K562 (cell line): Measurements from ENCODE around the gene ZNF598. TPM values are rescaled to one million over a fixed set of nuclear protein-coding genes. Genes with fewer than 3 reads are reported as not detected.
A peak's percentile ranks its signal among the peaks of the same experiment; 100 is the strongest.

Experiments
- ATF7 ChIP-seq: fragments of 450-650 bp; IDR thresholded peaks from 2 replicates; pipeline ENCODE4 v1.7.1; 2014; ENCODE audit warnings: mild to moderate bottlenecking, moderate library complexity
- CHD2 ChIP-seq: IDR thresholded peaks from 2 replicates; pipeline ENCODE4 v1.6.1; 2011; ENCODE audit warnings: low read depth, low read length
- CREB3L1 ChIP-seq: fragments of 450-650 bp; IDR thresholded peaks from 2 replicates; pipeline ENCODE4 v1.6.1; 2014; ENCODE audit warnings: low read depth, mild to moderate bottlenecking, moderate library complexity, borderline replicate concordance
- CTBP1 ChIP-seq: fragments of 450-650 bp; IDR thresholded peaks from 2 replicates; pipeline ENCODE4 v1.6.1; 2016; ENCODE audit warnings: borderline replicate concordance
- ERF ChIP-seq: fragments of 450-650 bp; formaldehyde crosslinking; IDR thresholded peaks from 2 replicates; pipeline ENCODE4 v1.4.0; 2020; ENCODE audit warnings: mild to moderate bottlenecking, mixed read lengths
- HNRNPK ChIP-seq: fragments of 200-400 bp; formaldehyde crosslinking; IDR thresholded peaks from one replicate; pipeline ENCODE4 v1.6.1; 2018; ENCODE audit warnings: mild to moderate bottlenecking, low read depth, low read length; ENCODE audit not compliant: poor library complexity, severe bottlenecking
- JUNB ChIP-seq: fragments of 450-650 bp; formaldehyde crosslinking; conservative IDR thresholded peaks from 2 replicates; pipeline ENCODE4 v1.4.0; 2020; ENCODE audit warnings: mild to moderate bottlenecking
- LARP7 ChIP-seq: fragments of 450-650 bp; IDR thresholded peaks from 2 replicates; pipeline ENCODE4 v1.6.1; 2016
- PML ChIP-seq: IDR thresholded peaks from 2 replicates; pipeline ENCODE4 v1.6.1; 2012; ENCODE audit warnings: low read length, inconsistent platforms
- POU5F1 ChIP-seq: fragments of 150-350 bp; IDR thresholded peaks from 2 replicates; pipeline ENCODE4 v1.6.1; 2014; ENCODE audit warnings: borderline replicate concordance, low read length, low read depth, mild to moderate bottlenecking; ENCODE audit not compliant: partially characterized antibody
- SIN3A ChIP-seq, 2 experiments: fragments of 150-350 bp in 1 of 2; IDR thresholded peaks; 2 replicates each; pipeline ENCODE4 v1.6.1; 2011 to 2016; ENCODE audit warnings: borderline replicate concordance in 2 of 2, low read depth in 2 of 2, low read length in 2 of 2, mild to moderate bottlenecking in 2 of 2, moderate library complexity in 2 of 2; ENCODE audit not compliant: control insufficient read depth in 1 of 2
- SMAD1 ChIP-seq: fragments of 150-350 bp; IDR thresholded peaks from 2 replicates; pipeline ENCODE4 v1.6.1; 2014; ENCODE audit warnings: low read length, low read depth; ENCODE audit not compliant: partially characterized antibody
- USF1 ChIP-seq: sonication (generic); formaldehyde crosslinking; IDR thresholded peaks from 2 replicates; pipeline ENCODE4 v1.9.0; 2022; ENCODE audit warnings: mild to moderate bottlenecking, missing genetic modification reagents
- ZBTB8A ChIP-seq: fragments of 450-650 bp; IDR thresholded peaks from 2 replicates; pipeline ENCODE4 v1.6.1; 2018; ENCODE audit warnings: mild to moderate bottlenecking, moderate library complexity; ENCODE audit not compliant: partially characterized antibody
- ZBTB9 ChIP-seq: fragments of 450-650 bp; formaldehyde crosslinking; IDR thresholded peaks from 2 replicates; pipeline ENCODE4 v1.4.0; 2020; ENCODE audit warnings: mild to moderate bottlenecking, moderate library complexity
- ZMIZ1 ChIP-seq, 2 experiments: fragments of 150-350 bp in 1 of 2; IDR thresholded peaks; 2 replicates each; pipeline ENCODE4 v1.6.1; 2012 to 2016; ENCODE audit warnings: low read depth in 2 of 2, low read length in 2 of 2, mild to moderate bottlenecking in 1 of 2, moderate library complexity in 1 of 2
- ZNF57 ChIP-seq: fragments of 450-650 bp; formaldehyde crosslinking; IDR thresholded peaks from 2 replicates; pipeline ENCODE4 v1.4.0; 2020; ENCODE audit warnings: mild to moderate bottlenecking, moderate library complexity
- ZNF778 ChIP-seq: fragments of 450-650 bp; formaldehyde crosslinking; IDR thresholded peaks from 2 replicates; pipeline ENCODE4 v1.4.0; 2020; ENCODE audit warnings: mild to moderate bottlenecking, moderate library complexity
- polyA plus RNA-seq, 8 experiments: library from polyadenylated mRNA; depleted of rRNA in 4 of 8; stranded (reverse) in 5 of 8; unstranded in 3 of 8; fragments of >200 nt; fragmentation: Nextera tagmentation in 2 of 8; fragmentation: Illumina TruSeq in 1 of 8; extraction: Ambion mirVana in 2 of 8; extraction: Trizol in 1 of 8; gene quantifications; 2 replicates each; pipeline versions ENCODE4 v1.2.1 to v1.2.3, GENCODE V29; 2011 to 2014; ENCODE audit warnings: inconsistent platforms in 1 of 8, missing spikeins in 1 of 8
- total RNA-seq, 7 experiments: library from RNA; depleted of rRNA in 6 of 7; stranded (reverse); fragments of >200 nt in 6 of 7; fragmentation: Illumina TruSeq in 2 of 7; extraction: Trizol in 2 of 7; gene quantifications; 2 replicates each; pipeline versions ENCODE4 v1.2.1 to v1.2.3, GENCODE V29; 2011 to 2021; ENCODE audit warnings: low replicate concordance in 1 of 7

ZNF598 gene
- total and polyA plus RNA-seq, 9 of the 15 experiments (the other 6 are each of a cell fraction or from before 2014, with no cell fraction given): 0.11 to 115 (median 29.6) TPM

- TF ChIP-seq ZNF57 (CRISPR knock-in tag) (no peak), PML (peak; percentile 72), SIN3A (IDR thresholded peaks at IDR 0.05; ENCODE audit: borderline replicate concordance in 2 of 2, control insufficient read depth in 1 of 2, low read depth in 2 of 2, low read length in 2 of 2) (peak; percentile 95 to 99), JUNB (0 out of 2 replicates have a peak, but pooled peaks have one; percentile 25), ZBTB9 (CRISPR knock-in tag) (peak; percentile 86; the same call in 1 of the 2 replicates), HNRNPK (no peak), CREB3L1 (peak; percentile 74), LARP7 (no peak), ATF7 (peak; percentile 89), ZMIZ1 (IDR thresholded peaks at IDR 0.05; ENCODE audit: low read depth in 2 of 2, low read length in 2 of 2) (0 out of 4 replicates have a peak, but pooled peaks of 1 of the 2 experiments have one; percentile 20), POU5F1 (peak; percentile 79), SMAD1 (no peak), USF1 (no peak), CTBP1 (peak; percentile 74; the same call in 1 of the 2 replicates), ERF (CRISPR knock-in tag) (peak; percentile 90), ZNF778 (CRISPR knock-in tag) (no peak), ZBTB8A (no peak), CHD2 (peak; percentile 36; the same call in 1 of the 2 replicates)
These were observed 37.7 kb downstream of the ZNF598 start, which contains the start of gene TBL3 (continued) for GRCh38 chr16:1971796-1972489.
